Mesothelial cell of epicardium (in vitro differentiated cells): Measurements from ENCODE around the gene VKORC1. TPM values are rescaled to one million over a fixed set of nuclear protein-coding genes. Genes with fewer than 3 reads are reported as not detected.
A peak's percentile ranks its signal among the peaks of the same experiment; 100 is the strongest.

Source experiments
- DNase-seq, 2 experiments: peaks; one replicate each; pipeline ENCODE4 v3.0.0; 2021; ENCODE audit warnings: low spot score in 2 of 2; ENCODE audit not compliant: unreplicated experiment in 2 of 2
- H3K27ac Mint-ChIP-seq: 2 replicates; pipeline ENCODE4 v1.8.0; 2021; ENCODE audit warnings: mixed read lengths
- H3K27me3 Mint-ChIP-seq: 2 replicates; pipeline ENCODE4 v1.8.0; 2021; ENCODE audit warnings: low read depth, mixed read lengths
- H3K36me3 Mint-ChIP-seq: 2 replicates; pipeline ENCODE4 v1.8.0; 2021; ENCODE audit warnings: mixed read lengths
- H3K4me1 Mint-ChIP-seq: 2 replicates; pipeline ENCODE4 v1.8.0; 2021; ENCODE audit warnings: mixed read lengths
- H3K4me3 Mint-ChIP-seq: 2 replicates; pipeline ENCODE4 v1.8.0; 2021; ENCODE audit warnings: mild to moderate bottlenecking, moderate library complexity, mixed read lengths
- H3K9me3 Mint-ChIP-seq: 2 replicates; pipeline ENCODE4 v1.8.0; 2021; ENCODE audit warnings: mixed read lengths
- CTCF ChIP-seq: fragments of 200-600 bp; sonication (generic); IDR thresholded peaks from one replicate; pipeline ENCODE4 v1.5.0; 2021; ENCODE audit warnings: antibody characterized with exemption; ENCODE audit not compliant: unreplicated experiment
- total RNA-seq: library from RNA; stranded (reverse); gene quantifications from 3 replicates; pipeline ENCODE4 v1.2.1, GENCODE V29; 2021

The VKORC1 gene
- total RNA-seq, 1 donor from 2014 or later: 53.7 TPM

- H3K4me3 Mint-ChIP-seq: peak overlapping the region; percentile 87
- no peak for TF ChIP-seq CTCF
- H3K27ac Mint-ChIP-seq: peak overlapping the region; percentile 68
- DNase-seq: peak in 1 of 2 experiments; percentile 60
- H3K4me1 Mint-ChIP-seq: peaks cover 61% of the 10 kb centered on the region
- H3K9me3 Mint-ChIP-seq: no peaks in the 10 kb centered on the region
- no peaks in the 10 kb centered on the region for H3K27me3 Mint-ChIP-seq
- H3K36me3 Mint-ChIP-seq: peaks cover 7% of the 10 kb centered on the region
Observed at GRCh38 chr16:31134625-31135534, 40.3 kb upstream of the VKORC1 start.

- Mint-ChIP-seq H3K36me3 (peaks cover 7% of the 10 kb centered on the region), H3K4me1 (peaks cover 61% of the 10 kb centered on the region), H3K27me3 (no peaks in the 10 kb centered on the region), H3K4me3 (peak overlapping the region; percentile 87), H3K9me3 (no peaks in the 10 kb centered on the region), H3K27ac (peak overlapping the region; percentile 68)
- TF ChIP-seq CTCF: no peak
- no peak for DNase-seq
Observed at GRCh38 chr16:31134091-31134571, 39.5 kb upstream of the VKORC1 start.

- no peak for DNase-seq
Observed at GRCh38 chr16:31133046-31133501, 38.5 kb upstream of the VKORC1 start.

GRCh38 chr16:31132303-31132979, 37.8 kb upstream of the VKORC1 start:
- peaks cover 9% of the 10 kb centered on the region for H3K36me3 Mint-ChIP-seq
- TF ChIP-seq CTCF: no peak
- H3K4me1 Mint-ChIP-seq: peaks cover 50% of the 10 kb centered on the region
- no peaks in the 10 kb centered on the region for H3K9me3 Mint-ChIP-seq
- H3K4me3 Mint-ChIP-seq: no peak overlapping the region
- H3K27me3 Mint-ChIP-seq: no peaks in the 10 kb centered on the region
- peak overlapping the region; percentile 16 for H3K27ac Mint-ChIP-seq
- DNase-seq: no peak

More at GRCh38 chr16:31133046-31133501, 38.5 kb upstream of the VKORC1 start:
- Mint-ChIP-seq H3K27ac (peak overlapping the region; percentile 68), H3K4me1 (peaks cover 50% of the 10 kb centered on the region), H3K4me3 (peak overlapping the region; percentile 87), H3K9me3 (no peaks in the 10 kb centered on the region), H3K27me3 (no peaks in the 10 kb centered on the region), H3K36me3 (peaks cover 9% of the 10 kb centered on the region)
- TF ChIP-seq CTCF: no peak

- TF ChIP-seq CTCF: no peak
- no peak for DNase-seq
- H3K4me1 Mint-ChIP-seq: peaks cover 50% of the 10 kb centered on the region
- H3K36me3 Mint-ChIP-seq: peaks cover 9% of the 10 kb centered on the region
- H3K9me3 Mint-ChIP-seq: no peaks in the 10 kb centered on the region
- no peak overlapping the region for H3K4me3 Mint-ChIP-seq
- no peaks in the 10 kb centered on the region for H3K27me3 Mint-ChIP-seq
- peak overlapping the region; percentile 93 for H3K27ac Mint-ChIP-seq
Observed at GRCh38 chr16:31131841-31132271, 37.3 kb upstream of the VKORC1 start.
